Measurements from ENCODE around the gene N4BP2. TPM values are rescaled to one million over a fixed set of nuclear protein-coding genes. Genes with fewer than 3 reads are reported as not detected.

The N4BP2 gene
- total RNA-seq, 1 donor = 15.4 TPM

GRCh38 chr4:40057586-40058091 is 989 bp downstream of the N4BP2 start:
- H3K4me3 ChIP-seq (ENCODE audit: low read depth, low read length) = peak overlapping the region; percentile 82
- DNase-seq (ENCODE audit: low read depth) = peak; percentile 97
- TF ChIP-seq, protein P1, sequence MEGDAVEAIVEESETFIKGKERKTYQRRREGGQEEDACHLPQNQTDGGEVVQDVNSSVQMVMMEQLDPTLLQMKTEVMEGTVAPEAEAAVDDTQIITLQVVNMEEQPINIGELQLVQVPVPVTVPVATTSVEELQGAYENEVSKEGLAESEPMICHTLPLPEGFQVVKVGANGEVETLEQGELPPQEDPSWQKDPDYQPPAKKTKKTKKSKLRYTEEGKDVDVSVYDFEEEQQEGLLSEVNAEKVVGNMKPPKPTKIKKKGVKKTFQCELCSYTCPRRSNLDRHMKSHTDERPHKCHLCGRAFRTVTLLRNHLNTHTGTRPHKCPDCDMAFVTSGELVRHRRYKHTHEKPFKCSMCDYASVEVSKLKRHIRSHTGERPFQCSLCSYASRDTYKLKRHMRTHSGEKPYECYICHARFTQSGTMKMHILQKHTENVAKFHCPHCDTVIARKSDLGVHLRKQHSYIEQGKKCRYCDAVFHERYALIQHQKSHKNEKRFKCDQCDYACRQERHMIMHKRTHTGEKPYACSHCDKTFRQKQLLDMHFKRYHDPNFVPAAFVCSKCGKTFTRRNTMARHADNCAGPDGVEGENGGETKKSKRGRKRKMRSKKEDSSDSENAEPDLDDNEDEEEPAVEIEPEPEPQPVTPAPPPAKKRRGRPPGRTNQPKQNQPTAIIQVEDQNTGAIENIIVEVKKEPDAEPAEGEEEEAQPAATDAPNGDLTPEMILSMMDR (IDR thresholded peaks at IDR 0.05; ENCODE audit: insufficient read depth, low read length) = no peak

DNA sequence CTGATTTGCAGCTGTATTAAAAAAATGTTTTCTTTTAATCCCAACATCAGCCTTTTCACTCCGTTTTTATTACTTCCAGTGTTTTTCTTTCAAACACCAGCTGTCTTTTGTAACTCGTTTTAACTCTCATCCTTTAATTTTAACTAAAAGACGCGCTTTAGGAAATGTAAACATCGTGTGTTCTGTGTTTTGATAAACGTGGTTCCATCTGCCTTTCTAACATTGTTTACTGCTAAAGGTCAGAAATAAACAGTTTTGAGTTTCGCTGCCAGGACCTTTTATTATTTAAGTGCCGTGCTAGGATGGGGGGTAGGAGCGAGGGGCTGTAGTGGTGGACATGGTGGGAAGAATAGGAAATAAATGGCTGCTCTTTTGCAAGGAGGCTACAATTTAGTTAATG is 1.5 kb downstream of the N4BP2 start:
- DNase-seq (ENCODE audit: low read depth) = no peak
- peak overlapping the region; percentile 82 for H3K4me3 ChIP-seq (ENCODE audit: low read depth, low read length)
- TF ChIP-seq, protein P1 (IDR thresholded peaks at IDR 0.05; ENCODE audit: insufficient read depth, low read length) = no peak

GRCh38 chr4:40058854-40059253 is 2.2 kb downstream of the N4BP2 start:
- H3K4me3 ChIP-seq (ENCODE audit: low read depth, low read length) = peak overlapping the region; percentile 46

GRCh38 chr4:40059362-40059761 is 2.7 kb downstream of the N4BP2 start:
- no peak for DNase-seq (ENCODE audit: low read depth)
- TF ChIP-seq, protein P1 (IDR thresholded peaks at IDR 0.05; ENCODE audit: insufficient read depth, low read length) = no peak

More at GRCh38 chr4:40058854-40059253, 2.2 kb downstream of the N4BP2 start:
- no peak for DNase-seq (ENCODE audit: low read depth)
- TF ChIP-seq, protein P1 (IDR thresholded peaks at IDR 0.05; ENCODE audit: insufficient read depth, low read length) = no peak

DNA sequence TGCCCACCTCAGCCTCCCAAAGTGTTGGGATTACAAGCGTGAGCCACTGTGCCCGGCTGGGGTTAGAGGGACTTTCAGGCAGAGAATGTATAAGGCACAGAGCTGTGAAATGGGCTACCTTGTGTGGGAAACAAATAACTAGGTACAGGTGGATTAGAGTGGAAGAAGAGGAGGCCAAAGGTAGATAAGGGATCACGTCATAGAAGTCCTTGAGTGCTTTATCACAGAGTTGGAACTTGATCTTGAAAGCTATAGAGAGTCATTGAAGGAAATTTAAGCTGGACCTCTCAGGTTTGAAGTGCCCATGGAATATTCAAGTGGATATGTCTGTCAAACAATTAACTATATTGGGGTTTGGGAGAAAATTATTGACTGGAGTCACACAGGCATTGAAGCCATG is 8.4 kb downstream of the N4BP2 start:
- TF ChIP-seq, protein P1 (IDR thresholded peaks at IDR 0.05; ENCODE audit: insufficient read depth, low read length) = no peak
- no peak for DNase-seq (ENCODE audit: low read depth)
- H3K4me3 ChIP-seq (ENCODE audit: low read depth, low read length) = no peak overlapping the region

More at GRCh38 chr4:40059362-40059761, 2.7 kb downstream of the N4BP2 start:
- H3K4me3 ChIP-seq (ENCODE audit: low read depth, low read length) = no peak overlapping the region

DNA sequence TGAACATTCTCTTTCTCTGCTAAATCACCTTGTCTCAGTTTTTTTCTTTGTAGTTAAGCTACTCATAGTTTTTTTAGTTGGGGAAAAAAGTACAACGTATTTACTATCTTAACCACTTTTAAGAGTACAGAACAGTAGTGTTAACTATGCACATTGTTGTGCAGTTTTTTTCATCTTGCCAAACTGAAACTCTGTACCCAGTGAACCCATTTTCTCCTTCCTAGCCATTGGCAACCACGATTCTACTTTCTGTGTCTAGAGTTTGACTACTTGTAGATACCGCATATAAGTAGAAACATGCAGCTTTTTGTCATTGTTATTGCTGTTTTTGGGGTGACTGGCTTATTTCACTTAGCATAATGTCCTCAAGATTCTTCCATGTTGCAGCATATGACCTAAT is 10.0 kb downstream of the N4BP2 start:
- H3K4me3 ChIP-seq (ENCODE audit: low read depth, low read length) = no peak overlapping the region
- TF ChIP-seq, protein P1 (IDR thresholded peaks at IDR 0.05; ENCODE audit: insufficient read depth, low read length) = no peak
- DNase-seq (ENCODE audit: low read depth) = no peak

- H3K4me3 ChIP-seq (ENCODE audit: low read depth, low read length) = no peak overlapping the region
- no peak for DNase-seq (ENCODE audit: low read depth)
- TF ChIP-seq, protein P1 (IDR thresholded peaks at IDR 0.05; ENCODE audit: insufficient read depth, low read length) = no peak
Measured at GRCh38 chr4:40070387-40070786, 13.7 kb downstream of the N4BP2 start.

All from fibroblast of the aortic adventitia (primary cell).